ENCODE results near the gene GPR4. TPM values are rescaled to one million over a fixed set of nuclear protein-coding genes. Genes with fewer than 3 reads are reported as not detected.

GPR4 gene
- total and polyA plus RNA-seq, 2 of the 4 experiments (the other 2 are of a cell fraction), result 0.02 TPM; not detected in 1

- H3K4me3 ChIP-seq (ENCODE audit: insufficient read depth, low read depth, low read length), result no peak overlapping the region
- H3K4me2 ChIP-seq (ENCODE audit: low read depth, low read length), result no peak overlapping the region
- no peak for DNase-seq
- H3K36me3 ChIP-seq (ENCODE audit: control insufficient read depth, insufficient read depth, low read length), result peaks cover 5% of the 10 kb centered on the region
- H2BK15ac ChIP-seq (ENCODE audit: low read depth, low read length), result no peak overlapping the region
- dilution Hi-C loops (cut with HindIII; ENCODE audit: low sequenced_read_pairs, unreplicated experiment), result no loop called here
- H3K23ac ChIP-seq (ENCODE audit: low read depth, low read length), result no peak overlapping the region
- H3K4ac ChIP-seq (ENCODE audit: low read depth, low read length), result no peak overlapping the region
- no peak overlapping the region for H2AFZ ChIP-seq (replicated peaks; ENCODE audit: low read length, poor library complexity)
- no CpG with 5 or more reads among the region's 1 CpG for WGBS, 2 experiments (ENCODE audit: extremely low coverage in 2 of 2, insufficient read length in 1 of 2)
- no peak overlapping the region for H2AK5ac ChIP-seq (ENCODE audit: low read depth, low read length)
- H3K14ac ChIP-seq (replicated peaks; ENCODE audit: low read depth, low read length), result no peak overlapping the region
- intact Hi-C loops (cut with micrococcal nuclease), result no loop called here
- no peak for TF ChIP-seq USF2 (IDR thresholded peaks at IDR 0.05; ENCODE audit: low read depth, low read length)
- TF ChIP-seq CEBPB (IDR thresholded peaks at IDR 0.05; ENCODE audit: low read depth, low read length), result no peak
- TF ChIP-seq, protein P1, sequence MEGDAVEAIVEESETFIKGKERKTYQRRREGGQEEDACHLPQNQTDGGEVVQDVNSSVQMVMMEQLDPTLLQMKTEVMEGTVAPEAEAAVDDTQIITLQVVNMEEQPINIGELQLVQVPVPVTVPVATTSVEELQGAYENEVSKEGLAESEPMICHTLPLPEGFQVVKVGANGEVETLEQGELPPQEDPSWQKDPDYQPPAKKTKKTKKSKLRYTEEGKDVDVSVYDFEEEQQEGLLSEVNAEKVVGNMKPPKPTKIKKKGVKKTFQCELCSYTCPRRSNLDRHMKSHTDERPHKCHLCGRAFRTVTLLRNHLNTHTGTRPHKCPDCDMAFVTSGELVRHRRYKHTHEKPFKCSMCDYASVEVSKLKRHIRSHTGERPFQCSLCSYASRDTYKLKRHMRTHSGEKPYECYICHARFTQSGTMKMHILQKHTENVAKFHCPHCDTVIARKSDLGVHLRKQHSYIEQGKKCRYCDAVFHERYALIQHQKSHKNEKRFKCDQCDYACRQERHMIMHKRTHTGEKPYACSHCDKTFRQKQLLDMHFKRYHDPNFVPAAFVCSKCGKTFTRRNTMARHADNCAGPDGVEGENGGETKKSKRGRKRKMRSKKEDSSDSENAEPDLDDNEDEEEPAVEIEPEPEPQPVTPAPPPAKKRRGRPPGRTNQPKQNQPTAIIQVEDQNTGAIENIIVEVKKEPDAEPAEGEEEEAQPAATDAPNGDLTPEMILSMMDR (conservative IDR thresholded peaks at IDR 0.05; ENCODE audit: low read depth, low read length), result no peak
- TF ChIP-seq FOS (IDR thresholded peaks at IDR 0.05; ENCODE audit: low read depth, low read length), result no peak
- TF ChIP-seq MAFK (IDR thresholded peaks at IDR 0.05; ENCODE audit: low read depth, low read length), result no peak
- no peak for TF ChIP-seq RFX5 (IDR thresholded peaks at IDR 0.05; ENCODE audit: low read depth, low read length)
- TF ChIP-seq BHLHE40 (IDR thresholded peaks at IDR 0.05; ENCODE audit: low read depth, low read length), result no peak
- TF ChIP-seq SMC3 (IDR thresholded peaks at IDR 0.05; ENCODE audit: low read depth, low read length), result no peak
- TF ChIP-seq RCOR1 (IDR thresholded peaks at IDR 0.05; ENCODE audit: insufficient replicate concordance, low read length), result no peak
- no peak for TF ChIP-seq POLR2A (IDR thresholded peaks at IDR 0.05; ENCODE audit: low read depth, low read length)
- no peak for TF ChIP-seq RAD21 (IDR thresholded peaks at IDR 0.05; ENCODE audit: low read length)
- no peak for TF ChIP-seq MAZ (IDR thresholded peaks at IDR 0.05; ENCODE audit: borderline replicate concordance, low read depth, low read length)
- no peak for TF ChIP-seq CHD1 (IDR thresholded peaks at IDR 0.05; ENCODE audit: low read depth, low read length)
- no peak for TF ChIP-seq MXI1 (IDR thresholded peaks at IDR 0.05; ENCODE audit: borderline replicate concordance, low read depth, low read length)
- no peak for TF ChIP-seq NFE2L2 (IDR thresholded peaks at IDR 0.05; ENCODE audit: low read depth, low read length)
- no peak for TF ChIP-seq ELK1 (IDR thresholded peaks at IDR 0.05; ENCODE audit: borderline replicate concordance, low read depth, low read length)
- H3K9me1 ChIP-seq (ENCODE audit: insufficient read depth, low read length), result no peaks in the 10 kb centered on the region
- H4K5ac ChIP-seq (ENCODE audit: low read depth, low read length), result no peak overlapping the region
- no peak overlapping the region for H2AK9ac ChIP-seq (replicated peaks; ENCODE audit: low read depth, low read length, poor library complexity)
- ATAC-seq (ENCODE audit: low read depth), result no peak
- H3K4me1 ChIP-seq (ENCODE audit: control insufficient read depth, insufficient read depth, low read length), result no peaks in the 10 kb centered on the region
- H4K91ac ChIP-seq (ENCODE audit: insufficient read depth, low read depth, low read length), result no peak overlapping the region
- 0 out of 2 replicates have a peak, but pooled peaks cover 2% of the 10 kb centered on the region for H4K20me1 ChIP-seq (ENCODE audit: insufficient read depth, low read length)
- CTCF ChIA-PET, result no interaction called here
- H3K27me3 ChIP-seq (ENCODE audit: control insufficient read depth, insufficient read depth, low read length), result no peaks in the 10 kb centered on the region
- H3K56ac ChIP-seq (ENCODE audit: extremely low read depth, insufficient read depth, low read length), result no peak overlapping the region; the same call in 1 of the 2 replicates
- no peak overlapping the region for H2BK5ac ChIP-seq (ENCODE audit: low read depth, low read length, poor library complexity, severe bottlenecking)
- H2BK120ac ChIP-seq (ENCODE audit: low read depth, low read length), result no peak overlapping the region
- no peak overlapping the region; the same call in 1 of the 2 replicates for H3K9ac ChIP-seq (ENCODE audit: low read depth, low read length)
- H2BK20ac ChIP-seq (ENCODE audit: low read depth, low read length), result no peak overlapping the region
- H3K9me3 ChIP-seq (ENCODE audit: control insufficient read depth, insufficient read depth, low read length), result no peaks in the 10 kb centered on the region
- H4K8ac ChIP-seq (ENCODE audit: low read depth in 2 of 2, low read length in 2 of 2), result no peak overlapping the region
- BruUV-seq (replicated peaks), result no TSS peak
- POLR2A ChIA-PET (ENCODE audit: unreplicated experiment), result no interaction called here
- H3K79me1 ChIP-seq (ENCODE audit: low read depth in 1 of 2, low read length in 2 of 2), result peaks cover 0 to 8% of the 10 kb centered on the region in 2 experiments; a peak in 2 of 4 replicates
- no peak overlapping the region for H3K27ac ChIP-seq (ENCODE audit: insufficient read depth, low read length)
- H3K18ac ChIP-seq (ENCODE audit: low read depth, low read length), result no peak overlapping the region
- in situ Hi-C loops (cut with MboI; ENCODE audit: low sequenced_read_pairs), result no loop called here
These were observed 47.5 kb downstream of the GPR4 start for GRCh38 chr19:45554481-45554880.
